BLaER1 (cell line): ENCODE results near the gene GOPC.
"Not testable (repeated sequence)": the region's sequence is repeated elsewhere in the genome, so short reads cannot be mapped to it uniquely, and the experiment has no call there.

Experiments used
- H3K27ac ChIP-seq: shearing (Covaris generic); formaldehyde crosslinking; 2 replicates; pipeline ENCODE4 v1.8.1; 2022
- H3K27me3 ChIP-seq: shearing (Covaris generic); formaldehyde crosslinking; 2 replicates; pipeline ENCODE4 v1.8.1; 2022
- H3K36me3 ChIP-seq: shearing (Covaris generic); formaldehyde crosslinking; 2 replicates; pipeline ENCODE4 v1.8.1; 2022
- H3K4me1 ChIP-seq: shearing (Covaris generic); formaldehyde crosslinking; 2 replicates; pipeline ENCODE4 v1.8.1; 2022
- H3K4me2 ChIP-seq: shearing (Covaris generic); formaldehyde crosslinking; 2 replicates; pipeline ENCODE4 v1.8.1; 2022
- H3K4me3 ChIP-seq: shearing (Covaris generic); formaldehyde crosslinking; 2 replicates; pipeline ENCODE4 v1.8.1; 2022
- H3K9ac ChIP-seq: shearing (Covaris generic); formaldehyde crosslinking; 2 replicates; pipeline ENCODE4 v1.8.1; 2022
- H3K9me3 ChIP-seq: shearing (Covaris generic); formaldehyde crosslinking; 2 replicates; pipeline ENCODE4 v1.8.1; 2022
- H4K20me1 ChIP-seq: shearing (Covaris generic); formaldehyde crosslinking; 2 replicates; pipeline ENCODE4 v1.8.1; 2022
- Cebpa-rat ChIP-seq: shearing (Covaris generic); IDR thresholded peaks from 2 replicates; pipeline ENCODE4 v1.8.1; 2022

The GOPC gene

GRCh38 chr6:117520603-117521395, 81.5 kb downstream of the GOPC start:
- no peaks in the 10 kb centered on the region for H3K9me3 ChIP-seq
- TF ChIP-seq Cebpa-rat: no peak
- no peaks in the 10 kb centered on the region for H3K27me3 ChIP-seq
- H3K9ac ChIP-seq: no peak overlapping the region
- H3K4me1 ChIP-seq: no peaks in the 10 kb centered on the region
- no peaks in the 10 kb centered on the region for H3K36me3 ChIP-seq
- H4K20me1 ChIP-seq: no peaks in the 10 kb centered on the region
- no peak overlapping the region for H3K4me2 ChIP-seq
- H3K4me3 ChIP-seq: no peak overlapping the region
- H3K27ac ChIP-seq: no peak overlapping the region

GRCh38 chr6:117518870-117519269, 83.4 kb downstream of the GOPC start:
- H3K9me3 ChIP-seq: no peaks in the 10 kb centered on the region
- no peaks in the 10 kb centered on the region for H3K36me3 ChIP-seq
- no peak overlapping the region for H3K4me3 ChIP-seq
- H3K4me1 ChIP-seq: no peaks in the 10 kb centered on the region
- H3K27me3 ChIP-seq: no peaks in the 10 kb centered on the region
- H3K4me2 ChIP-seq: no peak overlapping the region
- H3K27ac ChIP-seq: no peak overlapping the region
- no peaks in the 10 kb centered on the region for H4K20me1 ChIP-seq
- no peak overlapping the region for H3K9ac ChIP-seq
- no peak for TF ChIP-seq Cebpa-rat

- H3K27me3 ChIP-seq, H3K27ac ChIP-seq, H3K9me3 ChIP-seq, H3K36me3 ChIP-seq, H3K4me2 ChIP-seq, H3K4me1 ChIP-seq, H3K9ac ChIP-seq, H4K20me1 ChIP-seq, H3K4me3 ChIP-seq: not testable (repeated sequence)
Measured at GRCh38 chr6:117517995-117518394, 84.3 kb downstream of the GOPC start.

GRCh38 chr6:117515326-117515725, 87.0 kb downstream of the GOPC start:
- Histone ChIP-seq H3K27me3 (no peaks in the 10 kb centered on the region), H3K4me3 (no peak overlapping the region), H3K36me3 (no peaks in the 10 kb centered on the region), H3K4me1 (no peaks in the 10 kb centered on the region), H3K9me3 (no peaks in the 10 kb centered on the region), H3K9ac (no peak overlapping the region), H3K4me2 (no peak overlapping the region), H4K20me1 (no peaks in the 10 kb centered on the region), H3K27ac (no peak overlapping the region)
- no peak for TF ChIP-seq Cebpa-rat

GRCh38 chr6:117514655-117515054, 87.7 kb downstream of the GOPC start:
- H3K4me2 ChIP-seq: no peak overlapping the region
- H3K4me1 ChIP-seq: no peaks in the 10 kb centered on the region

GRCh38 chr6:117513778-117514365, 88.4 kb downstream of the GOPC start:
- Histone ChIP-seq H3K27me3 (no peaks in the 10 kb centered on the region), H3K36me3 (no peaks in the 10 kb centered on the region), H3K27ac (no peak overlapping the region), H3K9ac (no peak overlapping the region), H4K20me1 (no peaks in the 10 kb centered on the region), H3K4me2 (no peak overlapping the region), H3K4me3 (no peak overlapping the region), H3K4me1 (no peaks in the 10 kb centered on the region), H3K9me3 (no peaks in the 10 kb centered on the region)
- TF ChIP-seq Cebpa-rat: no peak

More at GRCh38 chr6:117514655-117515054, 87.7 kb downstream of the GOPC start:
- no peaks in the 10 kb centered on the region for H3K36me3 ChIP-seq
- H3K9ac ChIP-seq: no peak overlapping the region
- no peaks in the 10 kb centered on the region for H4K20me1 ChIP-seq
- no peaks in the 10 kb centered on the region for H3K27me3 ChIP-seq
- no peak for TF ChIP-seq Cebpa-rat
- H3K9me3 ChIP-seq: no peaks in the 10 kb centered on the region
- H3K27ac ChIP-seq: no peak overlapping the region
- no peak overlapping the region for H3K4me3 ChIP-seq

- Histone ChIP-seq H3K27ac (no peak overlapping the region), H3K9me3 (no peaks in the 10 kb centered on the region), H3K4me3 (no peak overlapping the region), H3K27me3 (no peaks in the 10 kb centered on the region), H3K36me3 (no peaks in the 10 kb centered on the region), H3K9ac (no peak overlapping the region), H3K4me1 (no peaks in the 10 kb centered on the region), H4K20me1 (no peaks in the 10 kb centered on the region), H3K4me2 (no peak overlapping the region)
- TF ChIP-seq Cebpa-rat: no peak
Measured at GRCh38 chr6:117512987-117513573, 89.2 kb downstream of the GOPC start.

- Histone ChIP-seq H3K27ac (no peak overlapping the region), H4K20me1 (no peaks in the 10 kb centered on the region)
Measured at GRCh38 chr6:117512056-117512828, 90.1 kb downstream of the GOPC start.

More at GRCh38 chr6:117512056-117512828, 90.1 kb downstream of the GOPC start:
- Histone ChIP-seq H3K36me3 (no peaks in the 10 kb centered on the region), H3K4me2 (no peak overlapping the region), H3K4me1 (no peaks in the 10 kb centered on the region), H3K9me3 (no peaks in the 10 kb centered on the region), H3K4me3 (no peak overlapping the region), H3K9ac (no peak overlapping the region), H3K27me3 (no peaks in the 10 kb centered on the region)
- no peak for TF ChIP-seq Cebpa-rat
